ENCODE measurements around the gene PAGE3. TPM values are rescaled to one million over a fixed set of nuclear protein-coding genes. Genes with fewer than 3 reads are reported as not detected.

The PAGE3 gene
- total RNA-seq, 1 experiment from 2014 or later = not detected

DNA sequence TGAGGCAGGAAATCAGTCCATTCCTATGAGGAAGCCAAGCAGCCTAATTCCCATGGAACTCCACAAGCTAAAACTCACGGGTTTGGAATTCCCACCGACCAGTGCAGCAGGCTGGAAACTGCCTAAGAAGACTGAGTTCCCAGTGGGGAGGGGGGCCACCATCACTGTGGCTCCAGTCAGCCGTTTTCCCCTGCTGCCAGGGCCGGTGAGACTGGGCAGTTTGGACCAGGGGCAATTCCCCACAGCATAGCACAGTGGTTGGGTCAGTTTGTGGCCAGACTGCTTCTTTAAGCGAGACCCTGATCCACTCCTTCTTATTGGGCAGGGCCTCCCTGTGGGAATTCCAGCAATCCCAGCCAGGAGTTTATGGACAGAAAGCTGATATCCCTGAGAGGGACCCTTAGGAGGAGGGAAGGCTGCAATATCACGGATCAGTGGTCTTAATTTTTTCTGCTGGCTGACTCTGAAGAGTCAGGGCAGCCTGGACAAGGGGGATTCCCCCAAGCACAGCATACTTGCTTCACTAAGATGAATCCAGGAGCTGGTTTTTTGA, 23.9 kb downstream of the PAGE3 start:
- Histone ChIP-seq H3K27me3 (ENCODE audit: control insufficient read depth, insufficient read depth, low read length) (no peaks in the 10 kb centered on the region), H3K9me3 (ENCODE audit: control insufficient read depth, insufficient read depth, low read depth, low read length) (no peaks in the 10 kb centered on the region), H3K4me3 (ENCODE audit: low read depth in 2 of 2, low read length in 2 of 2) (no peak overlapping the region), H3K36me3 (ENCODE audit: control insufficient read depth, insufficient read depth, low read length) (no peaks in the 10 kb centered on the region), H3K4me1 (ENCODE audit: control insufficient read depth, insufficient read depth, low read length) (no peaks in the 10 kb centered on the region), H3K27ac (ENCODE audit: low read length) (no peak overlapping the region)
- ChIA-PET CTCF (no interaction called here), POLR2A (no interaction called here)
- DNase-seq (ENCODE audit: low read depth, low spot score) (no peak), ATAC-seq (no peak)
- intact Hi-C loops (cut with micrococcal nuclease; ENCODE audit: unreplicated experiment) (no loop called here), in situ Hi-C loops (cut with HindIII; ENCODE audit: low pct_unique_long_range_greater_than_20kb, low sequenced_read_pairs) (no loop called here)
- TF ChIP-seq, protein P1, sequence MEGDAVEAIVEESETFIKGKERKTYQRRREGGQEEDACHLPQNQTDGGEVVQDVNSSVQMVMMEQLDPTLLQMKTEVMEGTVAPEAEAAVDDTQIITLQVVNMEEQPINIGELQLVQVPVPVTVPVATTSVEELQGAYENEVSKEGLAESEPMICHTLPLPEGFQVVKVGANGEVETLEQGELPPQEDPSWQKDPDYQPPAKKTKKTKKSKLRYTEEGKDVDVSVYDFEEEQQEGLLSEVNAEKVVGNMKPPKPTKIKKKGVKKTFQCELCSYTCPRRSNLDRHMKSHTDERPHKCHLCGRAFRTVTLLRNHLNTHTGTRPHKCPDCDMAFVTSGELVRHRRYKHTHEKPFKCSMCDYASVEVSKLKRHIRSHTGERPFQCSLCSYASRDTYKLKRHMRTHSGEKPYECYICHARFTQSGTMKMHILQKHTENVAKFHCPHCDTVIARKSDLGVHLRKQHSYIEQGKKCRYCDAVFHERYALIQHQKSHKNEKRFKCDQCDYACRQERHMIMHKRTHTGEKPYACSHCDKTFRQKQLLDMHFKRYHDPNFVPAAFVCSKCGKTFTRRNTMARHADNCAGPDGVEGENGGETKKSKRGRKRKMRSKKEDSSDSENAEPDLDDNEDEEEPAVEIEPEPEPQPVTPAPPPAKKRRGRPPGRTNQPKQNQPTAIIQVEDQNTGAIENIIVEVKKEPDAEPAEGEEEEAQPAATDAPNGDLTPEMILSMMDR (IDR thresholded peaks at IDR 0.05) = no peak
- TF ChIP-seq POLR2AphosphoS5 (IDR thresholded peaks at IDR 0.05; ENCODE audit: low read depth, low read length) = no peak
- TF ChIP-seq TCF7L2 (IDR thresholded peaks at IDR 0.05; ENCODE audit: low read depth, low read length) = no peak
- BruUV-seq (replicated peaks) = no TSS peak

DNA sequence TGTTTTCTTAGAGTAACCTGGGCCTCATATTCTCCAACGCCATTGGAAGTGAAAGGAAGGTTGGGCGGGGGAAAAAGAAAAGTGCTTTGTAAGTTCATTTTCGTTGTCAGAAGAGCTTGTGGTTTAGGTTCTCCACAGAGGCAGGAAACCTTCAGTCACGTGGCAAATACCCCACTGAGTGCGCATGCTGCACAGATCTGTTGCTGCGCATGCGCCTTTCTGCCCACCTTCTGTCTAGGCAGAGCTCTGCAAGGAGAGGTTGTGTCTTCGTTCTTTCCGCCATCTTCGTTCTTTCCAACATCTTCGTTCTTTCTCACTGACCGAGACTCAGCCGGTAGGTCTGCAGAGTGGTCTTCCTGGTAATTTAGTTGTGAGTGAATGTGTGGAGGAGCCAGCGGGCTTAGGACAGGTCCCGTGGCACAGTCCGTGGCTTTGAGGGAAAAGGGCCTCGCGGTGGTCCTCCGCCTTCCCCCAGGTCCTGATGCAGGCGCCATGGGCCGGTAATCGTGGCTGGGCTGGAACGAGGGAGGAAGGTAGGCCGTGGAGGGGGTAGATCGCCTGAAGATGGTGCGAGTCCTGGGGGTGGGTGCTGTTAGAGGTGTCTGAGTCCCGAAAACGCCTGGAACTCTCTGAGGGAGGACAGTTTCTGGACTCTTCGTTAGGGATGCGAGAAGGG, 44.5 kb downstream of the PAGE3 start, which contains the start of gene PAGE5:
PAGE5 (plus strand) TSS at position 228 of the 676 bp plus-strand sequence. CDS start 1,037 bp downstream, outside the sequence.
- no TSS peak for BruUV-seq (replicated peaks)
- ATAC-seq (no peak), DNase-seq (ENCODE audit: low read depth, low spot score) (no peak)
- TF ChIP-seq, protein P2, sequence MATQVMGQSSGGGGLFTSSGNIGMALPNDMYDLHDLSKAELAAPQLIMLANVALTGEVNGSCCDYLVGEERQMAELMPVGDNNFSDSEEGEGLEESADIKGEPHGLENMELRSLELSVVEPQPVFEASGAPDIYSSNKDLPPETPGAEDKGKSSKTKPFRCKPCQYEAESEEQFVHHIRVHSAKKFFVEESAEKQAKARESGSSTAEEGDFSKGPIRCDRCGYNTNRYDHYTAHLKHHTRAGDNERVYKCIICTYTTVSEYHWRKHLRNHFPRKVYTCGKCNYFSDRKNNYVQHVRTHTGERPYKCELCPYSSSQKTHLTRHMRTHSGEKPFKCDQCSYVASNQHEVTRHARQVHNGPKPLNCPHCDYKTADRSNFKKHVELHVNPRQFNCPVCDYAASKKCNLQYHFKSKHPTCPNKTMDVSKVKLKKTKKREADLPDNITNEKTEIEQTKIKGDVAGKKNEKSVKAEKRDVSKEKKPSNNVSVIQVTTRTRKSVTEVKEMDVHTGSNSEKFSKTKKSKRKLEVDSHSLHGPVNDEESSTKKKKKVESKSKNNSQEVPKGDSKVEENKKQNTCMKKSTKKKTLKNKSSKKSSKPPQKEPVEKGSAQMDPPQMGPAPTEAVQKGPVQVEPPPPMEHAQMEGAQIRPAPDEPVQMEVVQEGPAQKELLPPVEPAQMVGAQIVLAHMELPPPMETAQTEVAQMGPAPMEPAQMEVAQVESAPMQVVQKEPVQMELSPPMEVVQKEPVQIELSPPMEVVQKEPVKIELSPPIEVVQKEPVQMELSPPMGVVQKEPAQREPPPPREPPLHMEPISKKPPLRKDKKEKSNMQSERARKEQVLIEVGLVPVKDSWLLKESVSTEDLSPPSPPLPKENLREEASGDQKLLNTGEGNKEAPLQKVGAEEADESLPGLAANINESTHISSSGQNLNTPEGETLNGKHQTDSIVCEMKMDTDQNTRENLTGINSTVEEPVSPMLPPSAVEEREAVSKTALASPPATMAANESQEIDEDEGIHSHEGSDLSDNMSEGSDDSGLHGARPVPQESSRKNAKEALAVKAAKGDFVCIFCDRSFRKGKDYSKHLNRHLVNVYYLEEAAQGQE (IDR thresholded peaks at IDR 0.05; ENCODE audit: insufficient read depth in 1 of 2, low read depth in 2 of 2, low read length in 1 of 2) = no peak
- TF ChIP-seq SIN3A (IDR thresholded peaks at IDR 0.05; ENCODE audit: borderline replicate concordance, insufficient read depth, low read depth, low read length) (no peak), TCF7L2 (IDR thresholded peaks at IDR 0.05; ENCODE audit: low read depth, low read length) (no peak), POLR2AphosphoS5 (IDR thresholded peaks at IDR 0.05; ENCODE audit: low read depth, low read length) (no peak)
- TF ChIP-seq, protein P1 (IDR thresholded peaks at IDR 0.05) = no peak
- Histone ChIP-seq H3K9me3 (ENCODE audit: control insufficient read depth, insufficient read depth, low read depth, low read length) (no peaks in the 10 kb centered on the region), H3K36me3 (ENCODE audit: control insufficient read depth, insufficient read depth, low read length) (no peaks in the 10 kb centered on the region), H3K27ac (ENCODE audit: low read length) (no peak within 1 kb of the TSS), H3K27me3 (ENCODE audit: control insufficient read depth, insufficient read depth, low read length) (no peaks in the 10 kb centered on the region), H3K4me3 (ENCODE audit: low read depth in 2 of 2, low read length in 2 of 2) (no peak within 1 kb of the TSS), H3K4me1 (ENCODE audit: control insufficient read depth, insufficient read depth, low read length) (no peaks in the 10 kb centered on the region)
- in situ Hi-C loops (cut with HindIII; ENCODE audit: low pct_unique_long_range_greater_than_20kb, low sequenced_read_pairs) (no loop called here), intact Hi-C loops (cut with micrococcal nuclease; ENCODE audit: unreplicated experiment) (no loop called here)
- POLR2A ChIA-PET = no interaction called here
- CTCF ChIA-PET = no interaction called here

Data from Panc1 (cell line).